T-helper 22 cell (primary cell): ENCODE data around the gene KCNE1.
A peak's percentile ranks its signal among the peaks of the same experiment; 100 is the strongest.
"Not testable (repeated sequence)": the region's sequence is repeated elsewhere in the genome, so short reads cannot be mapped to it uniquely, and the experiment has no call there.

Source experiments
- DNase-seq: peaks from one replicate; pipeline ENCODE4 v3.0.0-alpha.2; 2020; ENCODE audit warnings: low read depth

Gene KCNE1

GRCh38 chr21:34511787-34512455 is at the start of gene KCNE1:
Gene KCNE1 (minus strand): TSS chr21:34512210. CDS start chr21:34449634, 62,576 bp downstream.
- DNase-seq: no peak

DNA sequence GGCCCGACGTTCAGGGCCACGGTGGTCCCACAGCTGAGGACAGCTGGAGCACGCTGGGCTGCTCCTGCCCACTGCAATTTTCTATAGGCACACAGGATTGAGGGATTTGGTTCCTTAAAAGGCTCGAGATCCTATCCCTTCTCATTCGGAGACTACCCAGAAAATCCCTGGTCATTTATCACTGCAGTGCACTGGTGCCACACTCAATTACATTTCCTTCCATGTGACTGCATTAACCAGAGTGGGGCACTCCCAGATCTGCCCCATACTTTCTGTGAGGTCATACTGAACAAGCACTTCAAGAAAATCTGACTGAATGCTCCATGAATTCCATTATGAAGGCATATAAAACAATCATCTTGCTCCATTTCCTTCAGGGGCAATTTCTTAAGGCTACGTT is 49.8 kb upstream of the KCNE1 start:
- DNase-seq: no peak

- DNase-seq: no peak
Measured at GRCh38 chr21:34560609-34561008, 48.6 kb upstream of the KCNE1 start.

- no peak for DNase-seq
Measured at GRCh38 chr21:34560021-34560420, 48.0 kb upstream of the KCNE1 start.

GRCh38 chr21:34559089-34559631 is 47.1 kb upstream of the KCNE1 start:
- no peak for DNase-seq

DNA sequence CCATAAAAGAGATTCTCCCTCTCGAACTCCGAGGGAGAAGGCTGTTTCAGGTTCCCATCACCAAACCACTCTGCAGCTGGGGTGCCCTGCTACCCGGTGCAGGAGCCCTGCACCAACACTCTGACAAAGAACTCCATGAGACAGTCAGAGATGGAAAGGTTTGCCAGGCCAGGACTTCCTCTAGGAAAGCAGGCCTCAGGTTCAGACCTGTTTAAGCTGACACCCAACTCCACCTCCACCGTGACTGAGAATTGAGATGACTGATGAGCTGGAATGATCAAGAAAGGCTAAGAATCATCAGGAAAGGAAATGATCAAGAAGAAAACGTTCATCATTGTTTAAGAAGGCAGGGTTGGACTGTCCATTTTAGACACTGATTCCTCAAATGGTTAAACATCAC is 46.2 kb upstream of the KCNE1 start:
- DNase-seq: no peak

GRCh38 chr21:34557261-34557660 is 45.3 kb upstream of the KCNE1 start:
- no peak for DNase-seq

GRCh38 chr21:34554670-34555069 is 42.7 kb upstream of the KCNE1 start:
- DNase-seq: not testable (repeated sequence)

DNA sequence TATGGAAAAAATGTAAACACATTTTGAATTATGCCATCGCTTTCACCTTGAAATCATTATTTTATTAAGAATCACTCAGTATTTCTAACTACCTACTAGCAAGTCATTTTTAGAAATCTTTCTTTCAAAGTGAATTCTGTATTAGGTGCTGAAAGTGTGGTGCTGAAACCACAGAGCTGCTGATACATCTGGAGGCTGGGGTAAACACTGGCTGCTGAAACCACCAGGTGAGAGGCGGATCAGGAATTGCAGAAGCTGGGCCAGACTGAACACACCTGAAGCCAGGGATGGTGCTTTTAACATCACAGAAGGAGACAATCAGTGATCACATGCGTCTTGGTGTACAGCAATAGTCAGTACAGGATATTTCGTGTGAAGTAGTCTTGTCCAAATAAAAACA is 42.2 kb upstream of the KCNE1 start:
- DNase-seq: no peak

- no peak for DNase-seq
Measured at GRCh38 chr21:34553151-34553952, 41.3 kb upstream of the KCNE1 start.

- no peak for DNase-seq
Measured at GRCh38 chr21:34552360-34553098, 40.5 kb upstream of the KCNE1 start.

DNA sequence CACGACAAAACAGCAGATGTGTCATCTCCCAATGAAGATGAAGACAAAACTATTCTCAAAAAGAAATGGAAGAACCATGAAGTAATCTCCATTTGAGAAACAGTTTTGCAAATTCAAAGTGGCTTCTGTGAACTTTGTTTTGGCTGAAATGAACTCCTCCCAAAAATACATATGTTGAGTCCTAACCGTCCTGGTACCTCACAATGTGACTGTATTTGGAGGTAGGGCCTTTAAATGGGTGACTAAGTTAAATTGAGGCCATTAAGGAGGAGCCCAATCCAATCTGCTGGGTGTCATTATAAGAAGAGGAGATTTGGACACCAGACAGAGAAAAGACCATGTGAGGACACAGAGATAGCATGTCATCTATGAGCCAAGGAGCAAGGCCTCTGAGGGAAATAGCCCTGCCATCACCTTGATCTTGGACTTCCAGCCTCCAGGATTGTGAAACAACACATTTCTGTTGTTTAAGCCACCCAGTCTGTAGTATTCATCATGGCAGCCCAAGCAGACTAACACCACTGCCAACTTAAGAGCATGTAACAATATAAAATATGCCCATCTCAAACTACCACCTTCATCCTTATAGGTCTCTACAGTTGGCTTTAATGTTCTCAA is 38.3 kb upstream of the KCNE1 start:
- no peak for DNase-seq

DNA sequence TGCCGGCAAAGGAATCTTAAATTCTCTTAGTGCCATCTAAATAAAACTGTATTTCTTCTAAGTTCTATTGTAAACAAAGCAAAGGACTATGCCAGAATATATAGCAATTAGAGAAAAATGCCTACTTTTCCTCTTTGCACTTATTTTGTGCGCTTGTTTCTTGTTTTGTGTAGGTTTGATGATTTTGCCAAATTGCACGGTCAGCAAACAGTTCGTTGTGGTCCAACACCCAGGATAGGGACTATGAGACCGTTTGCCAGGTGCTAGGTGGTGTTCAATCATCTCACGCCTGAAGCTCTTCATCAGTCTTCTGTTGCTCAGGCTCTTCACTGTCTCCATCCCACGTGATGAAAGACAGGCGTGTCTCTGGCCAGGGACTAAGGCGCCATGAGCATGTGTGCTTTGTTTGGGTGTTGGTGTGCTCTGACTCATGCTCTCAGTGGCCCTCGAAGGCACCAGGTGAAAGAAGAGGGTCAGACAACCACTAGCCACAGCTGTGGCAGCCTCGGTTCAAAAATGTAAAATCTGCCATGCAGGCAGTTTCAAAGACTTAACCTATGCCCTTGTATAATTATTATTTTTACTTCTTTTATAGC is 36.9 kb upstream of the KCNE1 start:
- DNase-seq: no peak

DNA sequence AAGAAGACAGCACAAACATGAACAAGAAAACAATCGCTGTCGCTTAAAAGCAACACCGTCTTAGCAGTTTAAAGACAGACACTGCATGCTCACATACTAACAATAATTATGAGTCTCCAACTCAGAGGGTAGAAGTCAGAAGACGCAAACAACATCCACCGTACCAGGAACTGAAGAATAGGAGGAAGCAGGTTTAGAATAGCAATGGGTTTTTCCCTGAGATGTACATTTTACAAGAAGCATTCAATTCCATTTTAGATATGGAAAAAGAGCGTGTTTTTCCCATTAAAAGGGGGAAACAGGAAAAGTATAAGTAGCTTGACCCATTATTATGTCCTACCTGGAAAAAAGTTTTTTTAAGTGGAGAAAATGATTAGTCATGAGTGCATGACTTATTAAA is 34.5 kb upstream of the KCNE1 start:
- no peak for DNase-seq

DNA sequence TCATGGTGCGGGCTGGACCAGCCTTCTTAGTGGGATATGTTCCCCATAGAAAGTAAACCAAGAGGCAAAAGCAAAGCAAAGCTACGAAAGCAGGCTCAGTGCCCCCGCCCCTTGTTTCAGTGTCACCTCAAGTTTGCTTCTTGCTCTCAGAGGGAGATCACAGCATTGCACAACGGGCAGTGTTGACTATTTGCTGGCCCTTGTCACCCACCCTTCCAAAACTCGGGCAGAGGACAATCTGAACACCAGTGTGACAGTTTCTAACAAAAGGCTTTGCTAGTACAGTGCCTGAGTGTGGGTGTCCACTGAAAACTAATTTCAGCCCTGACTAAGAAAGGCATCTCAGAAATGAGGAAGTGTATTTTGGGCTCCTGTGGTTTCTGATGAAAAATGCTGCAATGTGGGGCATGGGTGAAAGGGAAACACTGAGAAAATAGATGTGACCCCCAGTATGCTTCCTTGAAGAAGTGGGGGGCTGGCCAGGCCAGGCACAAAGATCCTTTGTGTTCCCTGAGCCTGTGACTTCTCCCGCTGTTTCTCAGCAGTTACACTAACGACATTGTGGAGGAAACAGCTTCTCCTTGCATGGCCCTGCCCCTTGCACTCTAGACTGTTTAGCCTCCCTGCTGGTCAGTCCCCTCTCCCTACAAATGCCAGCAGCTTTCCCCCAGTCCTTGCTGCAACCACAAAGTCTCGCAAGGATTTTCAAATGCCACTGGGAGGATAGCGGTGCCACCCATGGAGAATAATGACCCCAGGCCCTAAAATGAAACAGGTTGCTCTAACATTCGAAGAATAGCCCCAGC is 33.3 kb upstream of the KCNE1 start:
- DNase-seq: no peak

- DNase-seq: peak; percentile 1
Measured at GRCh38 chr21:34544032-34544496, 32.1 kb upstream of the KCNE1 start.

GRCh38 chr21:34543017-34543416 is 31.0 kb upstream of the KCNE1 start:
- DNase-seq: no peak

- no peak for DNase-seq
Measured at GRCh38 chr21:34540206-34540605, 28.2 kb upstream of the KCNE1 start.

- DNase-seq: no peak
Measured at GRCh38 chr21:34537838-34538237, 25.8 kb upstream of the KCNE1 start.

DNA sequence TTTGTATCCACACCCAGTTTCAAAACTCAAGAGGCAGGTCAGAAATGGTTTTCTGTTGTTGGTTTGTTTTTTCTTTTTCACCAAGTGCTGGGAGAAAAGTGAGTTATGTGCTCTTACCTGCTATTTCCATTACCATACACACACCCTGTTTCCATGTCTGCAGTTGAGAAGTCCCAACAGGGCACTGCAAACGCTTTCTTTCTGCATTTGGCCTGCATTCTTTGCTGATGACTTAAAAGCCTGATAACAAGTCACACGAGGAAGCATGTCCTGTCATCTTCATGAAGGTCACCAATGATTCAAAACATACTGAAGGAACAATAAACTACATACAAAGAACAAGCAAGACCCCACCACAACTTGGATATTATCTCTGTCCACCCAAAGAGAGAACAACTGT is 24.8 kb upstream of the KCNE1 start:
- DNase-seq: no peak

- DNase-seq: no peak
Measured at GRCh38 chr21:34536311-34536710, 24.3 kb upstream of the KCNE1 start.
